Lung (tissue), 12 donors: Measurements from ENCODE around the gene FAM13C. TPM values are rescaled to one million over a fixed set of nuclear protein-coding genes. Genes with fewer than 3 reads are reported as not detected.

ENCODE experiments used
- ATAC-seq: fragments of 200-7000 bp; cut with Tn5 transposase; one replicate; pipeline ENCODE4 v1.9.1; 2020; ENCODE audit warnings: moderate number of reproducible peaks; ENCODE audit not compliant: insufficient read depth, low FRiP score
- DNase-seq, 3 donors: peaks; one replicate each; pipeline ENCODE4 v3.0.0-alpha.2; 2013 to 2017
- H3K27ac ChIP-seq, 2 donors: one replicate each; pipeline ENCODE4 v1.5.1; 2013; ENCODE audit warnings: mild to moderate bottlenecking in 2 of 2, moderate library complexity in 2 of 2, control low read depth in 1 of 2, inconsistent platforms in 1 of 2, low read depth in 1 of 2, low read length in 1 of 2
- H3K27me3 ChIP-seq, 3 donors: one replicate each; pipeline ENCODE4 v1.5.1; 2013; ENCODE audit warnings: low read length in 2 of 3; ENCODE audit not compliant: control insufficient read depth in 3 of 3, insufficient read depth in 3 of 3
- H3K36me3 ChIP-seq, 4 donors: one replicate each; pipeline ENCODE4 v1.5.1; 2013; ENCODE audit warnings: low read length in 4 of 4, mild to moderate bottlenecking in 1 of 4, moderate library complexity in 1 of 4; ENCODE audit not compliant: control insufficient read depth in 4 of 4, insufficient read depth in 4 of 4
- H3K4me1 ChIP-seq, 5 donors: one replicate each; pipeline ENCODE4 v1.5.1; 2013; ENCODE audit warnings: low read length in 5 of 5, mild to moderate bottlenecking in 2 of 5, moderate library complexity in 1 of 5; ENCODE audit not compliant: control insufficient read depth in 5 of 5, insufficient read depth in 5 of 5
- H3K4me3 ChIP-seq: one replicate; pipeline ENCODE4 v1.5.1; 2013; ENCODE audit warnings: mild to moderate bottlenecking, control low read depth, moderate library complexity
- H3K9ac ChIP-seq, 2 donors: one replicate each; pipeline ENCODE4 v1.5.1; 2013; ENCODE audit warnings: low read length in 2 of 2, control low read depth in 1 of 2; ENCODE audit not compliant: insufficient read depth in 1 of 2
- H3K9me3 ChIP-seq, 4 donors: one replicate each; pipeline ENCODE4 v1.5.1; 2013; ENCODE audit warnings: low read length in 3 of 4, mild to moderate bottlenecking in 1 of 4, moderate library complexity in 1 of 4; ENCODE audit not compliant: control insufficient read depth in 4 of 4, insufficient read depth in 3 of 4
- WGBS, 2 donors: extraction: QIAGEN DNeasy Blood & Tissue Kit; methylation state at CpG; one replicate each; pipeline ENCODE4 v1.1.7; 2013; 5-methylcytosine and 5-hydroxymethylcytosine counted together
- polyA plus RNA-seq, 2 donors: library from polyadenylated mRNA; stranded (reverse); fragments of 200-250 nt; gene quantifications; one replicate each; pipeline ENCODE4 v1.2.1, GENCODE V29; 2013
- total RNA-seq, 2 donors: library from RNA; depleted of rRNA in 1 of 2; stranded (reverse); fragments of >200 nt in 1 of 2; gene quantifications; one replicate each; pipeline ENCODE4 v1.2.1, GENCODE V29; 2014 to 2021
- TF ChIP-seq, protein P1 (sequence below): IDR thresholded peaks from 2 replicates; pipeline ENCODE4 v1.5.1; 2012; ENCODE audit warnings: mild to moderate bottlenecking; ENCODE audit errors: control extremely low read depth, extremely low read depth
- donor health status: control.
- donor health status: control.
- donor health status: Bipolar disorder and iron deficiency.
- donor health status: healthy.
- donor health status: DM: yes; HTN: yes; CAD: no.

Gene FAM13C
- total and polyA plus RNA-seq, 4 donors = 1.2 to 59.0 (median 6.2) TPM

DNA sequence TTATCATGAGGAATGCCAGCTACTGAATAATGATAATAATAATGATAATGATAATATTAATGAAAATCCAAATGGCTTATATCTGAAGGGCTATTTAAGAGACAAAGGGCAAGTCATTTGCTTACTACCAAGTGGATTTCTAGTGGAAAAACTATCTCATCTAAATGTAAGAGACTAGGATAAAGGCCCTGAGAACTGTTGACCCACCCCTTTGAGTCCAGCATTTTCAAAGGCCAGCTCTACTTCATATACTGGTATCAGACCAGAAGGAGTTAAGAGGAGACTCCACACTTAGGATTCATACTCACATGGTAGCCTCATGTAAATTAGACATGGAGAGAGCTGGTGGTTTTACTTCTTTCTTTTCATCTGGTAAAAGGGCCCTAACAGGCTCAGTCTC is 109.9 kb downstream of the FAM13C start:
- H3K9ac ChIP-seq = no peak overlapping the region
- H3K27me3 ChIP-seq = no peaks in the 10 kb centered on the region
- DNase-seq = no peak
- no peak overlapping the region for H3K27ac ChIP-seq
- H3K4me1 ChIP-seq = no peaks in the 10 kb centered on the region
- no peaks in the 10 kb centered on the region for H3K9me3 ChIP-seq
- TF ChIP-seq, protein P1, sequence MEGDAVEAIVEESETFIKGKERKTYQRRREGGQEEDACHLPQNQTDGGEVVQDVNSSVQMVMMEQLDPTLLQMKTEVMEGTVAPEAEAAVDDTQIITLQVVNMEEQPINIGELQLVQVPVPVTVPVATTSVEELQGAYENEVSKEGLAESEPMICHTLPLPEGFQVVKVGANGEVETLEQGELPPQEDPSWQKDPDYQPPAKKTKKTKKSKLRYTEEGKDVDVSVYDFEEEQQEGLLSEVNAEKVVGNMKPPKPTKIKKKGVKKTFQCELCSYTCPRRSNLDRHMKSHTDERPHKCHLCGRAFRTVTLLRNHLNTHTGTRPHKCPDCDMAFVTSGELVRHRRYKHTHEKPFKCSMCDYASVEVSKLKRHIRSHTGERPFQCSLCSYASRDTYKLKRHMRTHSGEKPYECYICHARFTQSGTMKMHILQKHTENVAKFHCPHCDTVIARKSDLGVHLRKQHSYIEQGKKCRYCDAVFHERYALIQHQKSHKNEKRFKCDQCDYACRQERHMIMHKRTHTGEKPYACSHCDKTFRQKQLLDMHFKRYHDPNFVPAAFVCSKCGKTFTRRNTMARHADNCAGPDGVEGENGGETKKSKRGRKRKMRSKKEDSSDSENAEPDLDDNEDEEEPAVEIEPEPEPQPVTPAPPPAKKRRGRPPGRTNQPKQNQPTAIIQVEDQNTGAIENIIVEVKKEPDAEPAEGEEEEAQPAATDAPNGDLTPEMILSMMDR = no peak
- no peak overlapping the region for H3K4me3 ChIP-seq
- ATAC-seq = no peak
- peaks cover 0 to 24% (median 6%) of the 10 kb centered on the region in 4 donors for H3K36me3 ChIP-seq

DNA sequence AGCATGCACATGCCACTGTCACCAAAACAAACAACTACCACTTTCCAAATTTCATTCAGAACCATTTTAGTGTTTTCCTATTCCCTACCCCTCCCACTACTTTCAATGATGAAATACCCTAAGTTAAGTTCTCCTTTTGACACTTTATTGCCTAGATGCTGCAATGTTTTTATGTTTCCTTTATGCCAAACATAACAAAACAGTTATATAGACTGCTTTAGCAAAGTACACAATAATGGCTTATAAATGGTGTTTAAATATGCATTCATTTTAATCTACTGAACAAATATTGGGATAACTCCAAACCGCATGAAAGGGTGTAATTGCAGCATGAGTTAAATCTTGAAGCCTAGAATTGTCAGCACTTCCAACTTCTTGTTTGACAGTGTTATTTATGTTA is 116.7 kb downstream of the FAM13C start:
- H3K27me3 ChIP-seq = no peaks in the 10 kb centered on the region
- TF ChIP-seq, protein P1 = no peak
- no peak overlapping the region for H3K4me3 ChIP-seq
- no peaks in the 10 kb centered on the region for H3K9me3 ChIP-seq
- ATAC-seq (no peak), DNase-seq (peak in 2 of 3 donors; percentile 76 to 80)
- no peak overlapping the region for H3K27ac ChIP-seq
- 70 to 84% methylated on average over 1 of the region's 1 CpG for WGBS, 2 donors
- H3K36me3 ChIP-seq = peaks cover 0 to 8% (median 0%) of the 10 kb centered on the region in 4 donors
- no peak overlapping the region for H3K9ac ChIP-seq
- H3K4me1 ChIP-seq = peaks cover 0 to 25% (median 0%) of the 10 kb centered on the region in 5 donors

DNA sequence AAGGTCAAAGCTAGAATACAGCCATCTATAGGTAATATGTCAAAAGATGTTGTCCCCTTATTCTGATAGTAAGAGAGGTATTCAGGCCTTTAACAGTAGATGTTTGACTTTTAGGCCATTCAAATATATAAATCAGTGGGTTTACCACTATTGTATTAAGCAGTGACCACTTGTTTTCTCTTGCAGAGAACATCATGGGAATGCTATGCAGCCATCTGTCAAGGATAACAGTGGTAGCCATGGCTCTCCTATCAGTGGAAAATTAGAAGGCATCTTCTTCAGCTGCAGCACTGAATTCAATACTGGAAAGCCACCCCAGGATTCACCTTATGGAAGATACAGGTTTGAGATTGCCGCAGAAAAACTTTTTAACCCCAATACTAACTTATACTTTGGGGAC is 117.5 kb downstream of the FAM13C start:
- WGBS, 2 donors = 94 to 97% methylated on average over 1 of the region's 1 CpG
- no peak for ATAC-seq
- Histone ChIP-seq H3K9me3 (no peaks in the 10 kb centered on the region), H3K9ac (no peak overlapping the region), H3K27me3 (no peaks in the 10 kb centered on the region), H3K36me3 (peaks cover 0 to 8% (median 0%) of the 10 kb centered on the region in 4 donors), H3K4me1 (peaks cover 0 to 28% (median 0%) of the 10 kb centered on the region in 5 donors), H3K27ac (no peak overlapping the region), H3K4me3 (no peak overlapping the region)
- DNase-seq = no peak
- TF ChIP-seq, protein P1 = no peak

DNA sequence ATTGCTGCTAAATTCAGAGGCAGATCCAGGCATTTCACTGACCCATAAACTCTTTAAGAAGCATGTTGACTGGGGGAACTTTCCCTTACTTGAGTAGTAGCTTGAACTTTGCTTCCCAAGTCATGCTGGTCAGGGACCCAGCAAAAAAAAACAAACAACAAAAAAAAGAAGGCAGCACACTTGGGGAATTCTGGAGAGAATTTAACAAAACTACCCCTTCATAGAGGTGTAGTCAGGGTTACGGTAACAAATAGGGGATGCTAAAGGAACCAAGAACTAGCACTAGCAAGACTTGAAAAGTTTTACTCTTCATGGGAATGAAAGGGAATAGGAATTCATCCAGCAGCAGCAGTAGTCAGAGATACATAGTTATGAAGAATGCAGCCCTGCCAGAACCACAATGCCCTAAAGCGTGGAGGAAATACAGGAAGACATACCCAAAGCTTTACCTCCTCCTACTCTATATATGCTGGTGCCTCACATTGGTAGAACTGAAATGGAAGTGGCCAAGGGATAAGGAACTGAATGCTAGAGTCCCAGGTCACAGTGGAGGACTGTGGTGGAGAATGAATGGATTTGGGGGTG is 118.6 kb downstream of the FAM13C start:
- Histone ChIP-seq H3K27ac (no peak overlapping the region), H3K9me3 (no peaks in the 10 kb centered on the region), H3K4me1 (peaks cover 0 to 28% (median 0%) of the 10 kb centered on the region in 5 donors), H3K4me3 (no peak overlapping the region), H3K9ac (no peak overlapping the region), H3K36me3 (peaks cover 0 to 5% (median 0%) of the 10 kb centered on the region in 4 donors), H3K27me3 (no peaks in the 10 kb centered on the region)
- 94 to 96% methylated on average over 2 of the region's 2 CpGs for WGBS, 2 donors
- DNase-seq (no peak), ATAC-seq (no peak)
- TF ChIP-seq, protein P1 = no peak
